Umbilical cord (tissue), 2 donors: ENCODE data around the gene ISCU. TPM values are rescaled to one million over a fixed set of nuclear protein-coding genes. Genes with fewer than 3 reads are reported as not detected.

Source experiments
- DNase-seq: peaks from one replicate; pipeline ENCODE4 v3.0.0-alpha.2; 2015; ENCODE audit warnings: low spot score
- total RNA-seq: library from RNA; depleted of rRNA; stranded (reverse); fragments of >200 nt; gene quantifications from one replicate; pipeline ENCODE4 v1.2.3, GENCODE V29; 2014; ENCODE audit warnings: low replicate concordance; ENCODE audit not compliant: insufficient read depth

The ISCU gene
- total RNA-seq, 1 donor from 2014 or later: 108 TPM

- DNase-seq: no peak
These were observed 41.3 kb downstream of the ISCU start for GRCh38 chr12:108603743-108604142.

GRCh38 chr12:108604208-108604941, 42.0 kb downstream of the ISCU start:
- no peak for DNase-seq

GRCh38 chr12:108605000-108605689, 42.7 kb downstream of the ISCU start:
- no peak for DNase-seq

GRCh38 chr12:108605690-108606406, 43.5 kb downstream of the ISCU start:
- no peak for DNase-seq

GRCh38 chr12:108606492-108606891, 44.1 kb downstream of the ISCU start:
- DNase-seq: no peak

GRCh38 chr12:108607981-108608600, 45.7 kb downstream of the ISCU start:
- DNase-seq: no peak

- DNase-seq: no peak
These were observed 46.2 kb downstream of the ISCU start for GRCh38 chr12:108608616-108609015.

- DNase-seq: peak; percentile 95
These were observed 47.3 kb downstream of the ISCU start for GRCh38 chr12:108609537-108610335.

- DNase-seq: no peak
These were observed 48.0 kb downstream of the ISCU start for GRCh38 chr12:108610336-108610815.

- no peak for DNase-seq
These were observed 48.6 kb downstream of the ISCU start for GRCh38 chr12:108610856-108611605.

- no peak for DNase-seq
These were observed 49.6 kb downstream of the ISCU start for GRCh38 chr12:108611884-108612415.

- no peak for DNase-seq
These were observed 50.4 kb downstream of the ISCU start for GRCh38 chr12:108612788-108613282.

GRCh38 chr12:108613548-108613947, 51.2 kb downstream of the ISCU start:
- DNase-seq: no peak

GRCh38 chr12:108614041-108614440, 51.6 kb downstream of the ISCU start:
- DNase-seq: no peak

GRCh38 chr12:108614639-108615038, 52.2 kb downstream of the ISCU start:
- no peak for DNase-seq

- DNase-seq: no peak
These were observed 53.5 kb downstream of the ISCU start for GRCh38 chr12:108615918-108616317.

GRCh38 chr12:108616359-108616758, 54.0 kb downstream of the ISCU start:
- DNase-seq: no peak

- no peak for DNase-seq
These were observed 54.8 kb downstream of the ISCU start for GRCh38 chr12:108616941-108617858.
